WTC11 (cell line): Measurements from ENCODE around the gene TEX26. TPM values are rescaled to one million over a fixed set of nuclear protein-coding genes. Genes with fewer than 3 reads are reported as not detected.

Experiments
- ATAC-seq: fragments of 200-7000 bp; cut with Tn5 transposase; 2 replicates; pipeline ENCODE4 v1.10.0; 2021; ENCODE audit warnings: mild to moderate bottlenecking, moderate library complexity
- CTCF ChIA-PET: fragments of 300-600 bp; sonication (Branson Sonifier 250); formaldehyde crosslinking; loops from one replicate; lab custom pipeline; 2021; ENCODE audit warnings: antibody characterized with exemption; lab: Charles Lee
- POLR2A ChIA-PET: fragments of 350-600 bp; sonication (Branson Sonifier 250); formaldehyde crosslinking; loops from one replicate; lab custom pipeline; 2021; ENCODE audit warnings: antibody characterized with exemption; lab: Charles Lee
- DNase-seq: peaks from one replicate; pipeline ENCODE4 v3.0.0; 2021; ENCODE audit warnings: low spot score
- H3K27ac Mint-ChIP-seq: 2 replicates; pipeline ENCODE4 v1.8.0; 2021; ENCODE audit warnings: mixed read lengths
- H3K27me3 Mint-ChIP-seq: 2 replicates; pipeline ENCODE4 v1.8.0; 2021; ENCODE audit warnings: low read depth, mild to moderate bottlenecking, moderate library complexity, mixed read lengths
- H3K36me3 Mint-ChIP-seq: 2 replicates; pipeline ENCODE4 v1.8.0; 2021; ENCODE audit warnings: mixed read lengths
- H3K4me1 Mint-ChIP-seq: 2 replicates; pipeline ENCODE4 v1.8.0; 2022; ENCODE audit warnings: mixed read lengths
- H3K4me3 Mint-ChIP-seq: 2 replicates; pipeline ENCODE4 v1.8.0; 2021; ENCODE audit warnings: mild to moderate bottlenecking, moderate library complexity, mixed read lengths
- H3K9me3 Mint-ChIP-seq: 2 replicates; pipeline ENCODE4 v1.8.0; 2021; ENCODE audit warnings: mixed read lengths
- CREB1 ChIP-seq: sonication (generic); formaldehyde crosslinking; IDR thresholded peaks from 2 replicates; pipeline ENCODE4 v1.8.0; 2023; ENCODE audit warnings: mild to moderate bottlenecking, missing genetic modification reagents
- CREM ChIP-seq: sonication (generic); formaldehyde crosslinking; IDR thresholded peaks from 2 replicates; pipeline ENCODE4 v1.8.1; 2022; ENCODE audit warnings: mild to moderate bottlenecking, missing genetic modification reagents, moderate library complexity
- FOXJ3 ChIP-seq: sonication (generic); formaldehyde crosslinking; IDR thresholded peaks from 2 replicates; pipeline ENCODE4 v1.9.0; 2021; ENCODE audit warnings: missing genetic modification reagents, mild to moderate bottlenecking, borderline replicate concordance
- FOXK1 ChIP-seq: sonication (generic); formaldehyde crosslinking; IDR thresholded peaks from 2 replicates; pipeline ENCODE4 v1.8.0; 2022; ENCODE audit warnings: mild to moderate bottlenecking, moderate library complexity, missing genetic modification reagents
- GRHL2 ChIP-seq: fragments of 250-450 bp; sonication (Bioruptor Pico); IDR thresholded peaks from 2 replicates; pipeline ENCODE4 v1.8.0; 2022; ENCODE audit warnings: mild to moderate bottlenecking, moderate library complexity; ENCODE audit not compliant: insufficient replicate concordance, severe bottlenecking
- GTF2I ChIP-seq: fragments of 250-450 bp; sonication (Bioruptor Pico); conservative IDR thresholded peaks from 2 replicates; pipeline ENCODE4 v1.4.0; 2021; ENCODE audit warnings: mild to moderate bottlenecking
- IRF2 ChIP-seq: sonication (generic); formaldehyde crosslinking; IDR thresholded peaks from 2 replicates; pipeline ENCODE4 v1.8.0; 2022; ENCODE audit warnings: low read depth, missing genetic modification reagents, borderline replicate concordance
- JUN ChIP-seq: sonication (generic); formaldehyde crosslinking; IDR thresholded peaks from 2 replicates; pipeline ENCODE4 v1.8.0; 2023; ENCODE audit warnings: mild to moderate bottlenecking, missing genetic modification reagents
- NR1H2 ChIP-seq: sonication (generic); formaldehyde crosslinking; IDR thresholded peaks from 2 replicates; pipeline ENCODE4 v1.9.0; 2021; ENCODE audit warnings: mild to moderate bottlenecking, moderate library complexity, missing genetic modification reagents
- SOX15 ChIP-seq: fragments of 250-450 bp; sonication (Bioruptor Pico); IDR thresholded peaks from 2 replicates; pipeline ENCODE4 v1.9.0; 2021; ENCODE audit warnings: mild to moderate bottlenecking
- TEAD4 ChIP-seq: sonication (generic); formaldehyde crosslinking; IDR thresholded peaks from 2 replicates; pipeline ENCODE4 v1.8.0; 2022; ENCODE audit warnings: mild to moderate bottlenecking, missing genetic modification reagents
- ZNF671 ChIP-seq: fragments of 250-450 bp; sonication (Bioruptor Pico); IDR thresholded peaks from 2 replicates; pipeline ENCODE4 v1.8.0; 2021; ENCODE audit warnings: mild to moderate bottlenecking
- total RNA-seq: library from RNA; stranded (reverse); gene quantifications from 3 replicates; pipeline ENCODE4 v1.2.3, GENCODE V29; 2021
- TF ChIP-seq, protein P1 (sequence below): sonication (generic); formaldehyde crosslinking; IDR thresholded peaks from 2 replicates; pipeline ENCODE4 v1.8.1; 2022; ENCODE audit warnings: mild to moderate bottlenecking, moderate library complexity, missing genetic modification reagents
- TF ChIP-seq, protein P2 (sequence below): sonication (generic); formaldehyde crosslinking; IDR thresholded peaks from 2 replicates; pipeline ENCODE4 v1.8.1; 2022; ENCODE audit warnings: missing genetic modification reagents, borderline replicate concordance
- TF ChIP-seq, protein P3 (sequence below): fragments of 250-450 bp; sonication (Bioruptor Pico); IDR thresholded peaks from 2 replicates; pipeline ENCODE4 v1.9.0; 2021; ENCODE audit warnings: moderate library complexity, mild to moderate bottlenecking, inconsistent platforms, borderline replicate concordance
- TF ChIP-seq, protein P4 (sequence below): sonication (generic); formaldehyde crosslinking; IDR thresholded peaks from 2 replicates; pipeline ENCODE4 v1.8.1; 2023; ENCODE audit warnings: mild to moderate bottlenecking, missing genetic modification reagents, moderate library complexity
- TF ChIP-seq, protein P5 (sequence below): sonication (generic); formaldehyde crosslinking; IDR thresholded peaks from 2 replicates; pipeline ENCODE4 v1.8.1; 2022; ENCODE audit warnings: low read depth, missing genetic modification reagents, borderline replicate concordance
- TF ChIP-seq, protein P6 (sequence below): fragments of 200-600 bp; IDR thresholded peaks from 2 replicates; pipeline ENCODE4 v1.8.0; 2022; ENCODE audit warnings: antibody characterized with exemption

The TEX26 gene
- total RNA-seq, 1 experiment from 2014 or later, result not detected

DNA sequence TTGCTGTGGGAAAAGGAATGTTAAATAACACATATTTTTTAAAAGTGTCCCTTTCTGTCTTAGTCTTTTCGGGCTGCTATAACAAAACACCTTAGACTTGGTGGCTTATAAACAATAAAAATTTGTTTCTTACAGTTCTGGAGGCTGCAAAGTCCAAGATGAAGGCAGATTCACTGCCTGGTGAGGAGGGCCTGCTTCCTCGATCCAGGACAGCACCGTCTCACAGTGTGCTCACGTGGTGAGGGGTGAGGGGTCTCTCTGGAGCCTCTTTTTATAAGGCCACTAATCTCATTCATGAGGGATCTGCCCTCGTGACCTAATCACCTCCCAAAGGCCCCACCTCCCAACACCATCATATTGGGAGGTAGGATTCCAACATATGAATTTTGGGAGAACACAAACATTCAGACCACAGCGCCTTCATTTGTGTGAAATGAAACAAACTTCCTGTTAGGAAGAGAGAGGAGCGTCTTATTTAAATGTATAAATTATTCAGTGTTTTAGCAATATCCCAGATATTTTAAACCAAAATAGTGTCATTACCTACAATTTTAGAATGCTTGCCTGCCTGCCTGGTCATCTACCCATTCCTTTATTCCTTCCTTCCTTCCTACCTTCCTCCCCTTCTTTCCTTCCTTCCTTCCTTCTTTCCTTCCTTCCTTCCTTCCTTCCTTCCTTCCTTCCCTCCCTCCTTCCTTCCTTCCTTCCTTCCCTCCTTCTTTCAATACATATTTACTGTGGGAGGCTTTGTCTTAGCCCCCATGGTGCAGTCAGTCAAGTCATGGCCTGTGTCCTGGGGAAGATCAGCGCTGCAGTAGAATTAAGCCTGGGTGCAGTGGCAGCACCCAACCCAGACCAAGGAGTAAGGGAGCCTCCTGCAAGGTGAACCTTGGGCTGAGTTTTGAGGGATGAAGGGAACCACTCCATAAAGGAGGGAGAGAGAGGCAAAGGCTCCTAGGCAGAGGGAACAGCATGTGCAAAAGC lies 84.2 kb downstream of the TEX26 start:
- H3K4me3 Mint-ChIP-seq, result no peak overlapping the region
- DNase-seq, result no peak
- H3K27ac Mint-ChIP-seq, result no peak overlapping the region
- H3K27me3 Mint-ChIP-seq, result no peaks in the 10 kb centered on the region; the same call in 1 of the 2 replicates
- H3K9me3 Mint-ChIP-seq, result peaks cover 7% of the 10 kb centered on the region
- POLR2A ChIA-PET, result no interaction called here
- H3K36me3 Mint-ChIP-seq, result no peaks in the 10 kb centered on the region
- no peak for ATAC-seq
- peaks cover 17% of the 10 kb centered on the region for H3K4me1 Mint-ChIP-seq
- CTCF ChIA-PET, result interaction anchor here (1.4 kb wide), 1 partner anchor 28 kb away, joined by 5 read pairs; no protein-coding TSS in a partner anchor
- TF ChIP-seq IRF2, result no peak
- TF ChIP-seq CREM, result no peak
- TF ChIP-seq, all 79 proteins: peak for 0

DNA sequence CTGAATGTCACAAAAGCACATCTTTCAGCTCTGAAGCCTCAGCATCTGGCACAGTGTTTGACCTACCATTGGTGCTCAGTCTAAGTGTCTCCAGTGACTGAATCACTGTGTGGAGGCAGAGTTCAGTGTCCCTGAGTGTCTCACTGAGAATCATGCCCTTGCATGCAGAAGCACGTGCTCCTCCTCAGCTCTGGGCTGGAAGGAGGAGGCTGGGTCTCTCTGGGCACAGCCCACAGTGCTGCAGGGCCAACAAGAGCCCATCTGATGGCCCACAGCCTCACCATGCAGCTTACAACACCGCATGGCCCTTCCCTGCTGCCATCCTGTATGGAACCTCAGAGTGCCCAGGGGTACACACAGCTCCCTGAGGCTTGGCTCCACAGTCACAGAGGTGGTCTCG lies 86.1 kb downstream of the TEX26 start:
- Mint-ChIP-seq H3K27me3 (no peaks in the 10 kb centered on the region; the same call in 1 of the 2 replicates), H3K36me3 (no peaks in the 10 kb centered on the region), H3K27ac (no peak overlapping the region), H3K4me1 (peaks cover 10% of the 10 kb centered on the region), H3K4me3 (no peak overlapping the region), H3K9me3 (peaks cover 7% of the 10 kb centered on the region)
- ChIA-PET POLR2A (no interaction called here), CTCF (no interaction called here)
- DNase-seq, result no peak
- no peak for ATAC-seq
- TF ChIP-seq SOX15 (CRISPR knock-in tag) (no peak), CREB1 (CRISPR knock-in tag) (no peak)

DNA sequence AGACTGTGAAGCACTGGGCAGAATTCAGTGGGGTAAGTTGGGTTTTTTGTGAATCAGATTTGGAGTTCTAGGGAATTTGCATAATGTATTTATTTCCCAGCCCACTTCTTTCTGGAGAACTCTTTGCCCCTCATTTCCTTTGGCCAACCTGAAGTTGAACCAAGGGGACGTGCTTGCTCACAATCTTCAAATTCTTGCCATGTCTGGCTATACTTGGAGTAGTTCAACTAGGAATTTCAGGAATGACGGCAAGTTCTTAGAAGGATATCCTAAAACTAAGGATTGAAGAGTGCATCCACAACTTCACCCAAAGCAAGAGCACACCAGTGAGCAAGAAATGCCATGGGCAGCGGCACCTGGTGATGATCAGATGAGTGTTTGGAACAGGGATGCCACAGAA lies 88.5 kb downstream of the TEX26 start:
- Mint-ChIP-seq H3K27me3 (no peaks in the 10 kb centered on the region; the same call in 1 of the 2 replicates), H3K4me1 (peaks cover 7% of the 10 kb centered on the region), H3K36me3 (no peaks in the 10 kb centered on the region), H3K4me3 (no peak overlapping the region)
- CTCF ChIA-PET, result no interaction called here
- POLR2A ChIA-PET, result no interaction called here
- DNase-seq, result no peak
- ATAC-seq, result no peak
- TF ChIP-seq TEAD4, result no peak
- TF ChIP-seq, protein P1, sequence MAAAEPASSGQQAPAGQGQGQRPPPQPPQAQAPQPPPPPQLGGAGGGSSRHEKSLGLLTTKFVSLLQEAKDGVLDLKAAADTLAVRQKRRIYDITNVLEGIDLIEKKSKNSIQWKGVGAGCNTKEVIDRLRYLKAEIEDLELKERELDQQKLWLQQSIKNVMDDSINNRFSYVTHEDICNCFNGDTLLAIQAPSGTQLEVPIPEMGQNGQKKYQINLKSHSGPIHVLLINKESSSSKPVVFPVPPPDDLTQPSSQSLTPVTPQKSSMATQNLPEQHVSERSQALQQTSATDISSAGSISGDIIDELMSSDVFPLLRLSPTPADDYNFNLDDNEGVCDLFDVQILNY (CRISPR knock-in tag), result no peak
- TF ChIP-seq JUN (CRISPR knock-in tag), result no peak
- no peak for TF ChIP-seq CREM
- TF ChIP-seq, protein P2, sequence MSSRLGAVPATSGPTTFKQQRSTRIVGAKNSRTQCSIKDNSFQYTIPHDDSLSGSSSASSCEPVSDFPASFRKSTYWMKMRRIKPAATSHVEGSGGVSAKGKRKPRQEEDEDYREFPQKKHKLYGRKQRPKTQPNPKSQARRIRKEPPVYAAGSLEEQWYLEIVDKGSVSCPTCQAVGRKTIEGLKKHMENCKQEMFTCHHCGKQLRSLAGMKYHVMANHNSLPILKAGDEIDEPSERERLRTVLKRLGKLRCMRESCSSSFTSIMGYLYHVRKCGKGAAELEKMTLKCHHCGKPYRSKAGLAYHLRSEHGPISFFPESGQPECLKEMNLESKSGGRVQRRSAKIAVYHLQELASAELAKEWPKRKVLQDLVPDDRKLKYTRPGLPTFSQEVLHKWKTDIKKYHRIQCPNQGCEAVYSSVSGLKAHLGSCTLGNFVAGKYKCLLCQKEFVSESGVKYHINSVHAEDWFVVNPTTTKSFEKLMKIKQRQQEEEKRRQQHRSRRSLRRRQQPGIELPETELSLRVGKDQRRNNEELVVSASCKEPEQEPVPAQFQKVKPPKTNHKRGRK (CRISPR knock-in tag), result no peak
- TF ChIP-seq, all 79 proteins: peak for 0
- Mint-ChIP-seq H3K27ac (no peak overlapping the region), H3K9me3 (peaks cover 7% of the 10 kb centered on the region)

DNA sequence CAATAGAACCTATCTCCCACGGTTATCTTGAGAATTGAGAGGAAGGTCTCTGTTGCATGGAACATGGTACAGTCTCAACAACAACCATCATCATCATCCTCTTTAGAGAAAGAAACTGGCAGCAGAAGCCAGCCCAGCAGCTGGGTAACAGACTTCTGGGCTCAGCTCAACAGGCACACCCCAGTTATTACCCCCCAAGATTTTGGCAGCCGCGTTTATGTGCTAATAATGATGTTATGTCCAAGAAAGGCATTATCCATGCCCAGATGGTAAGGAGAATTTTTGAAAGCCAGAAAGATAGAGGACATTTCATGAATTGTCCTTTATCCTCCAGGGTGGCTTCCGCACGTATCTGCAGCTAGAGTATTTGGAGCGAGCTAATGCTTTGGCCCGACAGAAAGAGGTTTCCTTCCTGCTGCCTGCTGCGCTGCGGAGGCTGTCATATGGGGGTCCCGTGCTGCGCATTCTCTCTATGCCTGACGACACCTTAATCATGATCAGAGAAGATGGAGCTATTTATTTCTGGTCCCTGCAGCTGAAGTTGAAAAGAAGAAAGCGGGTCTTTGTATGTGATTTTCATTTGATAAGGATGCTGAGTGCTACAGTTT lies 89.9 kb downstream of the TEX26 start:
- H3K9me3 Mint-ChIP-seq, result peaks cover 7% of the 10 kb centered on the region
- no peak for ATAC-seq
- no peaks in the 10 kb centered on the region for H3K36me3 Mint-ChIP-seq
- no peak for DNase-seq
- peaks cover 7% of the 10 kb centered on the region for H3K4me1 Mint-ChIP-seq
- no peak overlapping the region for H3K4me3 Mint-ChIP-seq
- ChIA-PET CTCF (interaction anchor here (0.5 to 2.4 kb wide), 4 partner anchors 22 to 116 kb away, joined by 3 to 11 read pairs (median 6); no protein-coding TSS in a partner anchor), POLR2A (no interaction called here)
- no peak overlapping the region for H3K27ac Mint-ChIP-seq
- H3K27me3 Mint-ChIP-seq, result no peaks in the 10 kb centered on the region; the same call in 1 of the 2 replicates
- TF ChIP-seq SOX15 (CRISPR knock-in tag), result no peak
- TF ChIP-seq ZNF671 (CRISPR knock-in tag), result no peak
- no peak for TF ChIP-seq FOXK1 (CRISPR knock-in tag)
- TF ChIP-seq, protein P3, sequence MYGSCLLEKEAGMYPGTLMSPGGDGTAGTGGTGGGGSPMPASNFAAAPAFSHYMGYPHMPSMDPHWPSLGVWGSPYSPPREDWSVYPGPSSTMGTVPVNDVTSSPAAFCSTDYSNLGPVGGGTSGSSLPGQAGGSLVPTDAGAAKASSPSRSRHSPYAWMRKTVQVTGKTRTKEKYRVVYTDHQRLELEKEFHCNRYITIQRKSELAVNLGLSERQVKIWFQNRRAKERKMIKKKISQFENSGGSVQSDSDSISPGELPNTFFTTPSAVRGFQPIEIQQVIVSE (CRISPR knock-in tag), result no peak
- no peak for TF ChIP-seq JUN (CRISPR knock-in tag)
- TF ChIP-seq, protein P4, sequence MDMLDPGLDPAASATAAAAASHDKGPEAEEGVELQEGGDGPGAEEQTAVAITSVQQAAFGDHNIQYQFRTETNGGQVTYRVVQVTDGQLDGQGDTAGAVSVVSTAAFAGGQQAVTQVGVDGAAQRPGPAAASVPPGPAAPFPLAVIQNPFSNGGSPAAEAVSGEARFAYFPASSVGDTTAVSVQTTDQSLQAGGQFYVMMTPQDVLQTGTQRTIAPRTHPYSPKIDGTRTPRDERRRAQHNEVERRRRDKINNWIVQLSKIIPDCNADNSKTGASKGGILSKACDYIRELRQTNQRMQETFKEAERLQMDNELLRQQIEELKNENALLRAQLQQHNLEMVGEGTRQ (CRISPR knock-in tag), result no peak
- TF ChIP-seq FOXJ3 (CRISPR knock-in tag), result no peak
- TF ChIP-seq NR1H2 (CRISPR knock-in tag), result no peak
- TF ChIP-seq, protein P5, sequence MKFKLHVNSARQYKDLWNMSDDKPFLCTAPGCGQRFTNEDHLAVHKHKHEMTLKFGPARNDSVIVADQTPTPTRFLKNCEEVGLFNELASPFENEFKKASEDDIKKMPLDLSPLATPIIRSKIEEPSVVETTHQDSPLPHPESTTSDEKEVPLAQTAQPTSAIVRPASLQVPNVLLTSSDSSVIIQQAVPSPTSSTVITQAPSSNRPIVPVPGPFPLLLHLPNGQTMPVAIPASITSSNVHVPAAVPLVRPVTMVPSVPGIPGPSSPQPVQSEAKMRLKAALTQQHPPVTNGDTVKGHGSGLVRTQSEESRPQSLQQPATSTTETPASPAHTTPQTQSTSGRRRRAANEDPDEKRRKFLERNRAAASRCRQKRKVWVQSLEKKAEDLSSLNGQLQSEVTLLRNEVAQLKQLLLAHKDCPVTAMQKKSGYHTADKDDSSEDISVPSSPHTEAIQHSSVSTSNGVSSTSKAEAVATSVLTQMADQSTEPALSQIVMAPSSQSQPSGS (CRISPR knock-in tag), result no peak
- no peak for TF ChIP-seq GRHL2 (CRISPR knock-in tag)
- TF ChIP-seq, protein P6, sequence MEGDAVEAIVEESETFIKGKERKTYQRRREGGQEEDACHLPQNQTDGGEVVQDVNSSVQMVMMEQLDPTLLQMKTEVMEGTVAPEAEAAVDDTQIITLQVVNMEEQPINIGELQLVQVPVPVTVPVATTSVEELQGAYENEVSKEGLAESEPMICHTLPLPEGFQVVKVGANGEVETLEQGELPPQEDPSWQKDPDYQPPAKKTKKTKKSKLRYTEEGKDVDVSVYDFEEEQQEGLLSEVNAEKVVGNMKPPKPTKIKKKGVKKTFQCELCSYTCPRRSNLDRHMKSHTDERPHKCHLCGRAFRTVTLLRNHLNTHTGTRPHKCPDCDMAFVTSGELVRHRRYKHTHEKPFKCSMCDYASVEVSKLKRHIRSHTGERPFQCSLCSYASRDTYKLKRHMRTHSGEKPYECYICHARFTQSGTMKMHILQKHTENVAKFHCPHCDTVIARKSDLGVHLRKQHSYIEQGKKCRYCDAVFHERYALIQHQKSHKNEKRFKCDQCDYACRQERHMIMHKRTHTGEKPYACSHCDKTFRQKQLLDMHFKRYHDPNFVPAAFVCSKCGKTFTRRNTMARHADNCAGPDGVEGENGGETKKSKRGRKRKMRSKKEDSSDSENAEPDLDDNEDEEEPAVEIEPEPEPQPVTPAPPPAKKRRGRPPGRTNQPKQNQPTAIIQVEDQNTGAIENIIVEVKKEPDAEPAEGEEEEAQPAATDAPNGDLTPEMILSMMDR, result no peak
- TF ChIP-seq GTF2I (CRISPR knock-in tag), result no peak
